Esophagus mucosa (tissue), 1 donor: ENCODE data around the gene FAF1. TPM values are rescaled to one million over a fixed set of nuclear protein-coding genes. Genes with fewer than 3 reads are reported as not detected.
A peak's percentile ranks its signal among the peaks of the same experiment; 100 is the strongest.

Experiments
- ATAC-seq: fragments of 200-7000 bp; cut with Tn5 transposase; one replicate; pipeline ENCODE4 v1.9.1; 2020
- total RNA-seq: library from RNA; stranded (reverse); gene quantifications from one replicate; pipeline ENCODE4 v1.2.4, GENCODE V29; 2023
- donor health status: DM: yes; HTN: yes; CAD: no.

FAF1 gene
- total RNA-seq, 1 donor from 2014 or later, result 47.5 TPM

DNA sequence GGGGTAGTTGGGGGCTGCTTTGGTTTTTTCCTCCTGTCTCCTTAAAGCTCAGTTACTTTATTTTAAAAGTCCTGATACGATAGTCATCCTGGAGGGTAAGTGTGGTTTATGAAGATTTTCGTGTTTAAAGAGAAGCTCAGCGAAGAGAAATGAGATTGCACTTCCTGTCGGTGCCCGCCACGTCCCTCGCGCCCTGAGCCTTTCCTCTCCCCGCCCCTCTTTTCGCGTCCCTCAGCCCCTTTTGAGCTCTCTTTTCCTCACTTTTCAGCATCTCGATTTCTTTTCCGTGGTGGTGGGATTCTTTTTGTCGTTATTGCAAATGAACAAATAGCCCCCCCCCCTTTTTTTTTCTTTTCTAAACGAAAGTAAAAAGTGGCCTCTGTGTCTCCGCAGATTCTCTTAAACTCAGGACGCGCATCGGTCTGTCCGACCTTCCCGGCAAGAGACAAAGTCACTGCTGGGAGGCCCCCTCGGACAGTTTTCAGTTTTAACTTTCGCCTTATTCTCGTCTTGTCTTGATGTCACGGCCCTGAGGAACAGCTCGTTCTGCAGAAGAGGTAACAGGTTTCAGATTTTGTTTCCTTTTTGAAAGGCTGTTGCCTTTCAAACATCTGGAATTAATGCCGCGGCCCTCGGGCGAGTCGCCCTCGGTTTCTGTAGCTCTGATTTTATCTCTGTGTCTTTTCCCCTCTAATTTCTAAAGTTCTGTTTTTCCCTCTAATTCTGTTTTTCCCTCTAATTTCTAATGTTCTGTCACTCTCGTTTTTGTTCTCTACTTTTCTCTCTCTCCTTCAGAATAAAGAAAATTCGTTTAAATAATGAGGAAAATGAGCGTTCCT is 535.8 kb downstream of the FAF1 start:
- ATAC-seq, result no peak

- peak; percentile 73 for ATAC-seq
Measured at GRCh38 chr1:50423670-50424000, 536.4 kb downstream of the FAF1 start.

DNA sequence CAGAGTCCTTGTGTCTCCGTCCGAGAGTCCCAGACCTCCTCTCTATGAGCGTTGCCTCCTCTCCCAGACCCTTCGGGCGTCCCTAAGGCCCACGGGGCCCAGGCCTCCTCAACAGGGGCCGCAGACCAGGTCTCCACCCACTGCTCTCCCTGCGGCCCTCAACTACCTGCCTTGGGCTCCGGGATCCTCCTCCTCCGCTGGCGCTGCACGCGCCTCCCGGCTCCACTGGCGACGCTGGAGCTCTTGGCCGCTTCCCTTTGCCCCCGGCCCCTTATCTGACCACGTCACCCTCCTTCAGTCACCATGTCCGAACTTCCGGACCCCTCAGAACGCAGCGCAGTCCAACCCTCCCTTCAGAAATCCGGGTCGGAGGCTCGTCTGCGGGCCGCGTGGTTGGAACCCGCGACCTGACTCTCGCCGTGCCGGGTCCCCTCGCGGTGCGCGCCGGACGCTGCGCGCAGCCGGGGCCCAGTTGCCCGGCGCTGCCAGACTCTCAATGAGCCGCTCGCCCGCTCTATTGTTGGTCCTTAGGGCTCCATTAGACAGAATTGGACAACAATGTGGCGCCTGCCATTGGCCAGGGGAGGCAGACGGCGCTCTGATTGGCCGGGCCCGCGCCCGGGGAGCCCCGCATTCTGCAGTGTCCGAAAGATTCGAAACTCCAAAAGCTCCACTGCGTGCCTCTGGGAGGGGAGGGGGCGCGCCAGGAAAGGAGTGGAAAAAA is 537.0 kb downstream of the FAF1 start, which contains the start of gene DMRTA2:
Gene DMRTA2, minus strand, starts transcription at position 498 of the 724 bp plus-strand sequence. CDS start 1,907 bp downstream, outside the sequence.
- ATAC-seq, result peak; percentile 80

DNA sequence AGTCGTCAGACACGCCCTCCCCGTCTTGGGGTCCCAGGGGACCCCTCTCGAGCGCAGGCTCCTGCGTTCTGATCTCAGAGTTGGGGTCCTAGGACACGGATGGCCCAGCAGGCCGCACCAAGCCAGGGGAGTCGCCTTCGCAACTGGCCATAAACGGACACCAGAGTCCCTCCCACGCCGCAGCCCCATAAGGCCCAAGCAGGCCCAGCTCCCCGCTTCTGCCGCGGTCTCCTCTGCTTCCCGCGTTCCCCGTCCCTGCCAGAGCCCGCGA is 537.5 kb downstream of the FAF1 start:
- peak; percentile 9 for ATAC-seq

GRCh38 chr1:50421768-50422674 is 538.0 kb downstream of the FAF1 start:
- no peak for ATAC-seq

- ATAC-seq, result no peak
Measured at GRCh38 chr1:50421366-50421748, 538.7 kb downstream of the FAF1 start.

GRCh38 chr1:50420689-50421365 is 539.2 kb downstream of the FAF1 start:
- ATAC-seq, result no peak

- ATAC-seq, result no peak
Measured at GRCh38 chr1:50419907-50420677, 540.0 kb downstream of the FAF1 start.

GRCh38 chr1:50419192-50419906 is 540.7 kb downstream of the FAF1 start:
- no peak for ATAC-seq

GRCh38 chr1:50418600-50419109 is 541.4 kb downstream of the FAF1 start:
- no peak for ATAC-seq

DNA sequence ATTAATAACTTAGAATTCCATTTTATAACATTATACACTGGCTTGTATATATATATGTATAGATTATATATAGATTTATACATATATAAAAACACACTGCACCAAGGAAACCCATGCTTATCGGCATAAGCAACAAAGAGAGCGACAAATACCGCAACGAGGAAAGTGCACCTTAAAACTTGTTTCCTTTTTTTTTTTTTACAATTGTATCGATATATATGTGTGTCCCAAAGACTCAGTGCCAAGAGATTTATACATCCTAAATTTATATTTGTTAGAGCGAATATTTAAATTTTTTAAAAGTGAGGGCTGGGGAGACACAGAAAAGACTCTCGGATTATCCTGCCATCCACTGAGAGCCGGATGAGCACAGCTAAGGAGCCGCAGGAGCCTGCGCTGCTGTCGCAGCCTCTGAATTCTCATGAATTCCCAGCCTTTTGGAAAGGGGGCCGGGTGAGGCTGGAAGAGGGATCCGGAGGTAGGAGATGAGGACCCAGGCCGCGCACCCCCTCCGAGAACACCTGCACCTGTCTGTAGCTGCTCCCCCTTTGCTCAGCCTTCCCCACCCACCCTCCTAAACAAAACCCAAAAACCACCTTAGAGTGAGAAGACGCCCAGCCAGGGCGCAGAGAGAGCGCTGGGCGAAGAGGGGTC is 542.0 kb downstream of the FAF1 start:
- ATAC-seq, result no peak

DNA sequence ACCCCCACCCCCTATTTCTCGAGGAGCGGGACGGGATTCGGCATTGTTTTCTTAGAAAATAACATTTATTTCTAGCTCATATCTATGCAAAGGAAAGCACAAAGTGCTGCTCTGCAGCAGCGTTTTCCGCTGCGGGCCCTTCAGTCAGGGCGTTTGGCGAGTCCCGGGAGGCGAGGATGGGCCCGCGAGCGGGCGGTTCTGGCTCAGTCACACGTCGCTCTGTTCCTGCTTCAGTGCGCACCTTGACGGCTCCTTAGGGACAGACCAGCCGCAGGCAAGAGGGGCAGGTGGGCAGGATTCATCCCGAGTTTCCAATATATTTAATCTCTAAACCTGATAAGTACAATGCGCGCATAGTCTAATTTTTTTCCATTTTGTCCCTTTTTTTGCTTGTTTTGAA is 542.6 kb downstream of the FAF1 start:
- ATAC-seq, result no peak

GRCh38 chr1:50416553-50417453 is 543.3 kb downstream of the FAF1 start:
- ATAC-seq, result no peak

DNA sequence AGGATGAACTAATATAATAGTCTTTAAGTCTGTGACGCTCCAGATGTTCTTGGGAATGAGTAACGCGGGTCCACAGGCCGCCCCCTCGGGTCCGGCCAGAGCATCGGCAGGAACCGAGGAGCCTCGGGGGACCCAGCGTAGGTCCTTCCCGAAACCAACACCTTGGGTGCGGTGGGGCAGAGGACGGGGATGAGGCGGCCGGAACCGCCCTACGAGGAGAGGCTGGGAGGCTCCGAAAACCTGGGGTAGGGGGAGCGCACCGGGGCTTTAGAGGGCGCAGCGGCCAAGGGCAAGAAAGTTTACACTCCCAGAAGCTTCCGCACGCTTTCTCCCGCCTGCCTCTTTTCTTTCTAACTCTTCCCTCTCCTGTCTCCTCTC is 543.9 kb downstream of the FAF1 start:
- no peak for ATAC-seq

GRCh38 chr1:50415235-50416149 is 544.6 kb downstream of the FAF1 start:
- no peak for ATAC-seq

GRCh38 chr1:50414853-50415234 is 545.2 kb downstream of the FAF1 start:
- ATAC-seq, result no peak

DNA sequence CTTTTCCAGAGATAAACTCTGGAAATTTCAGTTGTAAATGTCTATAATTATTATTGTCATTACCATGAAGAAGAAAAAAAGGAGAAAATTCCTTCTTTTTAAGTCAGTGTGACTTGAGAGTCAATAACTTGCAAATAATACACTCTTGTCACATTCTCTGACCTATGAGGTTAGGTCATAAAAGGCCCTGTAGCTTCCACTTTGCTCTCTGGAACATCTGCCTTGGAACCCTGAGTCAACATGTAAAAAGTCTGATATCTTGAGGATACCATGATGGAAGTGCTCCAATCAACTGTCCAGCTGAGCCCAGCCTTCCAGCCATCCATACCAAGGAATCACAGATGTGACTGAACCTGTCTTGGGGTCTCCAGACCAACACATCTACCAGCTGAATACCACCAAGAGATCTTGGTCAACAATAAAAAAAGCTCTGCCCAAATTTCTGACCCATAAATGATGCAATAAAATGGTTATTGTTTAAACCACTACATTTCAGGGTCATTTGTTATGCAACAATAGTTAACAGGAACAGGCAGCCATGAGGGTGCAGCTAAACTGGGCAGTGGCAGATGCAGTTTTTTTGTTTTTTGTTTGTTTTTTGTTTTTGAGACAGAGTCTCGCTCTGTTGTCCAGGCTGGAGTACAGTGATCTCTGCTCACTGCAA is 547.1 kb downstream of the FAF1 start:
- ATAC-seq, result no peak

DNA sequence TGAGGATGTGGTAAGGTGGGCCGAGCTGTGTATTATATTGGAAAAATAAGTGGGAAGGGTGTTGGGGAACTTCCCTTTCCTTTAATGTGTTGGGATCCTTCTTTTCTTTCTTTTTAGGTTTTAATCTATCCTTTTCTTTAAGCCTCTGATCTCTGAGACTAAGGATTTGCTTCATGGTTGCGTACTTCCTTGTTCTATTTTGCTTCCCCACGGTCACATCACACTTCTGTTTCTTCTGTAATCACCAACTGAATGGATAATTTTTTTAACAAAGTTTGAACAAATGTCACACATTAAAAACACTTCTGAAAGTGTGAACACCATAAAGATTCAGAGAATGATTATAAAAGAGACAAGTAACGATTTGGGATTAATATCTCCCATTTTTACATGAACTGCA is 554.3 kb downstream of the FAF1 start:
- no peak for ATAC-seq
